GM23338 (cell line): ENCODE results near the gene POU6F1. TPM values are rescaled to one million over a fixed set of nuclear protein-coding genes. Genes with fewer than 3 reads are reported as not detected.

Experiments
- ATAC-seq: fragments of 200-7000 bp; cut with Tn5 transposase; 3 replicates; pipeline ENCODE4 v1.9.1; 2020
- DNase-seq: peaks from one replicate; pipeline ENCODE4 v3.0.0-alpha.2; 2015; ENCODE audit warnings: low spot score
- H2AFZ ChIP-seq: fragments of 200-600 bp; sonication (generic); 2 replicates; pipeline ENCODE4 v1.8.0; 2016; ENCODE audit warnings: antibody characterized with exemption, mild to moderate bottlenecking, moderate library complexity
- H3F3A ChIP-seq: fragments of 200-600 bp; sonication (generic); replicated peaks from 2 replicates; pipeline ENCODE4 v1.8.0; 2017; ENCODE audit warnings: antibody characterized with exemption, mixed run types, low read depth
- H3K27ac ChIP-seq: fragments of 200-600 bp; sonication (generic); 2 replicates; pipeline ENCODE4 v1.6.1; 2016; ENCODE audit warnings: low read depth
- H3K27me3 ChIP-seq: fragments of 200-600 bp; sonication (generic); 2 replicates; pipeline ENCODE4 v1.8.0; 2016; ENCODE audit warnings: mild to moderate bottlenecking, mixed run types, moderate library complexity; ENCODE audit not compliant: insufficient read depth
- H3K36me3 ChIP-seq: fragments of 200-600 bp; sonication (generic); 2 replicates; pipeline ENCODE4 v1.8.0; 2016; ENCODE audit warnings: mild to moderate bottlenecking; ENCODE audit not compliant: insufficient read depth
- H3K4me1 ChIP-seq: fragments of 200-600 bp; sonication (generic); 2 replicates; pipeline ENCODE4 v1.8.0; 2016; ENCODE audit warnings: mild to moderate bottlenecking, moderate library complexity; ENCODE audit not compliant: insufficient read depth
- H3K4me2 ChIP-seq: fragments of 200-600 bp; sonication (generic); 2 replicates; pipeline ENCODE4 v1.7.1; 2017; ENCODE audit warnings: mixed run types
- H3K4me3 ChIP-seq: fragments of 200-600 bp; sonication (generic); 2 replicates; pipeline ENCODE4 v1.6.1; 2016; ENCODE audit warnings: mixed run types
- H3K79me2 ChIP-seq: fragments of 200-600 bp; sonication (generic); replicated peaks from 2 replicates; pipeline ENCODE4 v1.8.0; 2017; ENCODE audit warnings: mild to moderate bottlenecking; ENCODE audit not compliant: insufficient read depth
- H3K9me2 ChIP-seq: fragments of 200-600 bp; sonication (generic); 2 replicates; pipeline ENCODE4 v1.8.0; 2017; ENCODE audit not compliant: insufficient read depth
- H4K20me1 ChIP-seq: fragments of 200-600 bp; sonication (generic); replicated peaks from 2 replicates; pipeline ENCODE4 v1.8.0; 2017; ENCODE audit warnings: mild to moderate bottlenecking; ENCODE audit not compliant: insufficient read depth
- H3K27ac Mint-ChIP-seq: 2 replicates; pipeline ENCODE4 v1.8.0; 2020; ENCODE audit warnings: inconsistent platforms, mild to moderate bottlenecking, moderate library complexity, mixed read lengths
- H3K27me3 Mint-ChIP-seq: 3 replicates; pipeline ENCODE4 v1.8.0; 2022; ENCODE audit warnings: low read depth, mild to moderate bottlenecking, moderate library complexity, mixed read lengths, inconsistent platforms; ENCODE audit not compliant: insufficient read depth, poor library complexity
- H3K36me3 Mint-ChIP-seq: 3 replicates; pipeline ENCODE4 v1.8.0; 2021; ENCODE audit warnings: low read depth, mild to moderate bottlenecking, inconsistent platforms, moderate library complexity, mixed read lengths
- H3K4me1 Mint-ChIP-seq: 3 replicates; pipeline ENCODE4 v1.8.0; 2020; ENCODE audit warnings: mild to moderate bottlenecking, inconsistent platforms, mixed read lengths
- H3K4me3 Mint-ChIP-seq: 3 replicates; pipeline ENCODE4 v1.8.0; 2021; ENCODE audit warnings: moderate library complexity, mild to moderate bottlenecking, inconsistent platforms, mixed read lengths
- H3K9me3 Mint-ChIP-seq: 3 replicates; pipeline ENCODE4 v1.8.0; 2020; ENCODE audit warnings: moderate library complexity, mild to moderate bottlenecking, inconsistent platforms, mixed read lengths
- EZH2phosphoT487 ChIP-seq: fragments of 200-600 bp; sonication (generic); IDR thresholded peaks from one replicate; pipeline ENCODE4 v1.8.1; 2018; ENCODE audit warnings: antibody characterized with exemption; ENCODE audit not compliant: unreplicated experiment
- NANOG ChIP-seq: IDR thresholded peaks from 2 replicates; pipeline ENCODE4 v1.6.1; 2016; ENCODE audit warnings: antibody characterized with exemption, borderline replicate concordance
- POLR2AphosphoS5 ChIP-seq: IDR thresholded peaks from 2 replicates; pipeline ENCODE4 v1.6.1; 2016; ENCODE audit warnings: antibody characterized with exemption, low read depth
- STAT1 ChIP-seq: IDR thresholded peaks from one replicate; pipeline ENCODE4 v1.6.1; 2016; ENCODE audit warnings: antibody characterized with exemption; ENCODE audit not compliant: unreplicated experiment
- ZNF114 ChIP-seq: fragments of 250-450 bp; sonication (Bioruptor Pico); IDR thresholded peaks from 2 replicates; pipeline ENCODE4 v1.5.0; 2020; ENCODE audit warnings: mild to moderate bottlenecking, moderate library complexity
- polyA plus RNA-seq: library from polyadenylated mRNA; unstranded; fragments of >200 nt; fragmentation: Nextera tagmentation; extraction: Ambion mirVana; gene quantifications from 2 replicates; pipeline ENCODE4 v1.2.1, GENCODE V29; 2016
- total RNA-seq: library from RNA; depleted of rRNA; stranded (reverse); fragments of >200 nt; shearing (Covaris generic); gene quantifications from 2 replicates; pipeline ENCODE4 v1.2.3, GENCODE V29; 2014
- TF ChIP-seq, protein P1 (sequence below): fragments of 250-450 bp; sonication (Bioruptor Pico); IDR thresholded peaks from 2 replicates; pipeline ENCODE4 v1.5.0; 2020; ENCODE audit warnings: mild to moderate bottlenecking, moderate library complexity
- TF ChIP-seq, protein P2 (sequence below), 2 experiments: fragments of 200-600 bp in 1 of 2; sonication (generic) in 1 of 2; conservative IDR thresholded peaks; 2 replicates each; pipeline versions ENCODE4 v1.5.1 to v1.6.1; 2016 to 2017; ENCODE audit warnings: antibody characterized with exemption in 2 of 2, low read depth in 2 of 2, mild to moderate bottlenecking in 2 of 2, moderate library complexity in 1 of 2

The POU6F1 gene
- total and polyA plus RNA-seq, 2 experiments from 2014 or later, result 3.0 to 4.0 TPM

GRCh38 chr12:51246254-51246853, 28.5 kb upstream of the POU6F1 start:
- H3K4me1 ChIP-seq, result peaks cover 30% of the 10 kb centered on the region
- no peak overlapping the region; the same call in 1 of the 2 replicates for H3K4me2 ChIP-seq
- peak; percentile 22; the same call in 2 of the 3 replicates for ATAC-seq
- no peak for TF ChIP-seq POLR2AphosphoS5
- no peak for TF ChIP-seq NANOG
- TF ChIP-seq, protein P1, sequence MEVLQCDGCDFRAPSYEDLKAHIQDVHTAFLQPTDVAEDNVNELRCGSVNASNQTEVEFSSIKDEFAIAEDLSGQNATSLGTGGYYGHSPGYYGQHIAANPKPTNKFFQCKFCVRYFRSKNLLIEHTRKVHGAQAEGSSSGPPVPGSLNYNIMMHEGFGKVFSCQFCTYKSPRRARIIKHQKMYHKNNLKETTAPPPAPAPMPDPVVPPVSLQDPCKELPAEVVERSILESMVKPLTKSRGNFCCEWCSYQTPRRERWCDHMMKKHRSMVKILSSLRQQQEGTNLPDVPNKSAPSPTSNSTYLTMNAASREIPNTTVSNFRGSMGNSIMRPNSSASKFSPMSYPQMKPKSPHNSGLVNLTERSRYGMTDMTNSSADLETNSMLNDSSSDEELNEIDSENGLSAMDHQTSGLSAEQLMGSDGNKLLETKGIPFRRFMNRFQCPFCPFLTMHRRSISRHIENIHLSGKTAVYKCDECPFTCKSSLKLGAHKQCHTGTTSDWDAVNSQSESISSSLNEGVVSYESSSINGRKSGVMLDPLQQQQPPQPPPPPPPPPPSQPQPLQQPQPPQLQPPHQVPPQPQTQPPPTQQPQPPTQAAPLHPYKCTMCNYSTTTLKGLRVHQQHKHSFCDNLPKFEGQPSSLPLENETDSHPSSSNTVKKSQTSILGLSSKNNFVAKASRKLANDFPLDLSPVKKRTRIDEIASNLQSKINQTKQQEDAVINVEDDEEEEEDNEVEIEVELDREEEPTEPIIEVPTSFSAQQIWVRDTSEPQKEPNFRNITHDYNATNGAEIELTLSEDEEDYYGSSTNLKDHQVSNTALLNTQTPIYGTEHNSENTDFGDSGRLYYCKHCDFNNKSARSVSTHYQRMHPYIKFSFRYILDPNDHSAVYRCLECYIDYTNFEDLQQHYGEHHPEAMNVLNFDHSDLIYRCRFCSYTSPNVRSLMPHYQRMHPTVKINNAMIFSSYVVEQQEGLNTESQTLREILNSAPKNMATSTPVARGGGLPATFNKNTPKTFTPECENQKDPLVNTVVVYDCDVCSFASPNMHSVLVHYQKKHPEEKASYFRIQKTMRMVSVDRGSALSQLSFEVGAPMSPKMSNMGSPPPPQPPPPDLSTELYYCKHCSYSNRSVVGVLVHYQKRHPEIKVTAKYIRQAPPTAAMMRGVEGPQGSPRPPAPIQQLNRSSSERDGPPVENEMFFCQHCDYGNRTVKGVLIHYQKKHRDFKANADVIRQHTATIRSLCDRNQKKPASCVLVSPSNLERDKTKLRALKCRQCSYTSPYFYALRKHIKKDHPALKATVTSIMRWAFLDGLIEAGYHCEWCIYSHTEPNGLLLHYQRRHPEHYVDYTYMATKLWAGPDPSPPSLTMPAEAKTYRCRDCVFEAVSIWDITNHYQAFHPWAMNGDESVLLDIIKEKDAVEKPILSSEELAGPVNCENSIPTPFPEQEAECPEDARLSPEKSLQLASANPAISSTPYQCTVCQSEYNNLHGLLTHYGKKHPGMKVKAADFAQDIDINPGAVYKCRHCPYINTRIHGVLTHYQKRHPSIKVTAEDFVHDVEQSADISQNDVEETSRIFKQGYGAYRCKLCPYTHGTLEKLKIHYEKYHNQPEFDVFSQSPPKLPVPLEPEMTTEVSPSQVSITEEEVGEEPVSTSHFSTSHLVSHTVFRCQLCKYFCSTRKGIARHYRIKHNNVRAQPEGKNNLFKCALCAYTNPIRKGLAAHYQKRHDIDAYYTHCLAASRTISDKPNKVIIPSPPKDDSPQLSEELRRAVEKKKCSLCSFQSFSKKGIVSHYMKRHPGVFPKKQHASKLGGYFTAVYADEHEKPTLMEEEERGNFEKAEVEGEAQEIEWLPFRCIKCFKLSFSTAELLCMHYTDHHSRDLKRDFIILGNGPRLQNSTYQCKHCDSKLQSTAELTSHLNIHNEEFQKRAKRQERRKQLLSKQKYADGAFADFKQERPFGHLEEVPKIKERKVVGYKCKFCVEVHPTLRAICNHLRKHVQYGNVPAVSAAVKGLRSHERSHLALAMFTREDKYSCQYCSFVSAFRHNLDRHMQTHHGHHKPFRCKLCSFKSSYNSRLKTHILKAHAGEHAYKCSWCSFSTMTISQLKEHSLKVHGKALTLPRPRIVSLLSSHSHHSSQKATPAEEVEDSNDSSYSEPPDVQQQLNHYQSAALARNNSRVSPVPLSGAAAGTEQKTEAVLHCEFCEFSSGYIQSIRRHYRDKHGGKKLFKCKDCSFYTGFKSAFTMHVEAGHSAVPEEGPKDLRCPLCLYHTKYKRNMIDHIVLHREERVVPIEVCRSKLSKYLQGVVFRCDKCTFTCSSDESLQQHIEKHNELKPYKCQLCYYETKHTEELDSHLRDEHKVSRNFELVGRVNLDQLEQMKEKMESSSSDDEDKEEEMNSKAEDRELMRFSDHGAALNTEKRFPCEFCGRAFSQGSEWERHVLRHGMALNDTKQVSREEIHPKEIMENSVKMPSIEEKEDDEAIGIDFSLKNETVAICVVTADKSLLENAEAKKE (CRISPR knock-in tag), result no peak
- TF ChIP-seq ZNF114, result no peak
- no peak for TF ChIP-seq EZH2phosphoT487
- no peak for TF ChIP-seq STAT1
- TF ChIP-seq, protein P2, sequence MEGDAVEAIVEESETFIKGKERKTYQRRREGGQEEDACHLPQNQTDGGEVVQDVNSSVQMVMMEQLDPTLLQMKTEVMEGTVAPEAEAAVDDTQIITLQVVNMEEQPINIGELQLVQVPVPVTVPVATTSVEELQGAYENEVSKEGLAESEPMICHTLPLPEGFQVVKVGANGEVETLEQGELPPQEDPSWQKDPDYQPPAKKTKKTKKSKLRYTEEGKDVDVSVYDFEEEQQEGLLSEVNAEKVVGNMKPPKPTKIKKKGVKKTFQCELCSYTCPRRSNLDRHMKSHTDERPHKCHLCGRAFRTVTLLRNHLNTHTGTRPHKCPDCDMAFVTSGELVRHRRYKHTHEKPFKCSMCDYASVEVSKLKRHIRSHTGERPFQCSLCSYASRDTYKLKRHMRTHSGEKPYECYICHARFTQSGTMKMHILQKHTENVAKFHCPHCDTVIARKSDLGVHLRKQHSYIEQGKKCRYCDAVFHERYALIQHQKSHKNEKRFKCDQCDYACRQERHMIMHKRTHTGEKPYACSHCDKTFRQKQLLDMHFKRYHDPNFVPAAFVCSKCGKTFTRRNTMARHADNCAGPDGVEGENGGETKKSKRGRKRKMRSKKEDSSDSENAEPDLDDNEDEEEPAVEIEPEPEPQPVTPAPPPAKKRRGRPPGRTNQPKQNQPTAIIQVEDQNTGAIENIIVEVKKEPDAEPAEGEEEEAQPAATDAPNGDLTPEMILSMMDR (conservative IDR thresholded peaks at IDR 0.05; ENCODE audit: low read depth in 2 of 2), result peak; percentile 36 to 68; a peak in 3 of 4 replicates
- H3K4me3 Mint-ChIP-seq, result no peak overlapping the region
- peaks cover 29% of the 10 kb centered on the region for H3K4me1 Mint-ChIP-seq
- H3K36me3 Mint-ChIP-seq, result peaks cover 33% of the 10 kb centered on the region
- no peaks in the 10 kb centered on the region; the same call in 1 of the 2 replicates for H4K20me1 ChIP-seq
- H3K79me2 ChIP-seq, result peaks cover 4% of the 10 kb centered on the region; the same call in 1 of the 2 replicates
- no peaks in the 10 kb centered on the region for H3K27me3 ChIP-seq
- DNase-seq, result no peak
- peak overlapping the region; percentile 83 for H3K27ac ChIP-seq
- H3K27me3 Mint-ChIP-seq, result peaks cover 6% of the 10 kb centered on the region
- no peak overlapping the region for H3K4me3 ChIP-seq
- H3K27ac Mint-ChIP-seq, result peak overlapping the region; percentile 90
- no peak overlapping the region for H2AFZ ChIP-seq
- H3F3A ChIP-seq, result 0 out of 2 replicates have a peak, but pooled peaks cover 5% of the 10 kb centered on the region
- H3K36me3 ChIP-seq, result peaks cover 21% of the 10 kb centered on the region
- no peaks in the 10 kb centered on the region for H3K9me2 ChIP-seq
- no peaks in the 10 kb centered on the region for H3K9me3 Mint-ChIP-seq
